NCI-H2227 (cell line): ENCODE data around the gene BSN.

Source experiments
- DNase-seq: peaks from one replicate; lab custom pipeline; 2025; ENCODE audit not compliant: unreplicated experiment; lab: John Stamatoyannopoulos, UW

BSN gene, protein sequence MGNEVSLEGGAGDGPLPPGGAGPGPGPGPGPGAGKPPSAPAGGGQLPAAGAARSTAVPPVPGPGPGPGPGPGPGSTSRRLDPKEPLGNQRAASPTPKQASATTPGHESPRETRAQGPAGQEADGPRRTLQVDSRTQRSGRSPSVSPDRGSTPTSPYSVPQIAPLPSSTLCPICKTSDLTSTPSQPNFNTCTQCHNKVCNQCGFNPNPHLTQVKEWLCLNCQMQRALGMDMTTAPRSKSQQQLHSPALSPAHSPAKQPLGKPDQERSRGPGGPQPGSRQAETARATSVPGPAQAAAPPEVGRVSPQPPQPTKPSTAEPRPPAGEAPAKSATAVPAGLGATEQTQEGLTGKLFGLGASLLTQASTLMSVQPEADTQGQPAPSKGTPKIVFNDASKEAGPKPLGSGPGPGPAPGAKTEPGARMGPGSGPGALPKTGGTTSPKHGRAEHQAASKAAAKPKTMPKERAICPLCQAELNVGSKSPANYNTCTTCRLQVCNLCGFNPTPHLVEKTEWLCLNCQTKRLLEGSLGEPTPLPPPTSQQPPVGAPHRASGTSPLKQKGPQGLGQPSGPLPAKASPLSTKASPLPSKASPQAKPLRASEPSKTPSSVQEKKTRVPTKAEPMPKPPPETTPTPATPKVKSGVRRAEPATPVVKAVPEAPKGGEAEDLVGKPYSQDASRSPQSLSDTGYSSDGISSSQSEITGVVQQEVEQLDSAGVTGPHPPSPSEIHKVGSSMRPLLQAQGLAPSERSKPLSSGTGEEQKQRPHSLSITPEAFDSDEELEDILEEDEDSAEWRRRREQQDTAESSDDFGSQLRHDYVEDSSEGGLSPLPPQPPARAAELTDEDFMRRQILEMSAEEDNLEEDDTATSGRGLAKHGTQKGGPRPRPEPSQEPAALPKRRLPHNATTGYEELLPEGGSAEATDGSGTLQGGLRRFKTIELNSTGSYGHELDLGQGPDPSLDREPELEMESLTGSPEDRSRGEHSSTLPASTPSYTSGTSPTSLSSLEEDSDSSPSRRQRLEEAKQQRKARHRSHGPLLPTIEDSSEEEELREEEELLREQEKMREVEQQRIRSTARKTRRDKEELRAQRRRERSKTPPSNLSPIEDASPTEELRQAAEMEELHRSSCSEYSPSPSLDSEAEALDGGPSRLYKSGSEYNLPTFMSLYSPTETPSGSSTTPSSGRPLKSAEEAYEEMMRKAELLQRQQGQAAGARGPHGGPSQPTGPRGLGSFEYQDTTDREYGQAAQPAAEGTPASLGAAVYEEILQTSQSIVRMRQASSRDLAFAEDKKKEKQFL (N-terminal part only)

DNA sequence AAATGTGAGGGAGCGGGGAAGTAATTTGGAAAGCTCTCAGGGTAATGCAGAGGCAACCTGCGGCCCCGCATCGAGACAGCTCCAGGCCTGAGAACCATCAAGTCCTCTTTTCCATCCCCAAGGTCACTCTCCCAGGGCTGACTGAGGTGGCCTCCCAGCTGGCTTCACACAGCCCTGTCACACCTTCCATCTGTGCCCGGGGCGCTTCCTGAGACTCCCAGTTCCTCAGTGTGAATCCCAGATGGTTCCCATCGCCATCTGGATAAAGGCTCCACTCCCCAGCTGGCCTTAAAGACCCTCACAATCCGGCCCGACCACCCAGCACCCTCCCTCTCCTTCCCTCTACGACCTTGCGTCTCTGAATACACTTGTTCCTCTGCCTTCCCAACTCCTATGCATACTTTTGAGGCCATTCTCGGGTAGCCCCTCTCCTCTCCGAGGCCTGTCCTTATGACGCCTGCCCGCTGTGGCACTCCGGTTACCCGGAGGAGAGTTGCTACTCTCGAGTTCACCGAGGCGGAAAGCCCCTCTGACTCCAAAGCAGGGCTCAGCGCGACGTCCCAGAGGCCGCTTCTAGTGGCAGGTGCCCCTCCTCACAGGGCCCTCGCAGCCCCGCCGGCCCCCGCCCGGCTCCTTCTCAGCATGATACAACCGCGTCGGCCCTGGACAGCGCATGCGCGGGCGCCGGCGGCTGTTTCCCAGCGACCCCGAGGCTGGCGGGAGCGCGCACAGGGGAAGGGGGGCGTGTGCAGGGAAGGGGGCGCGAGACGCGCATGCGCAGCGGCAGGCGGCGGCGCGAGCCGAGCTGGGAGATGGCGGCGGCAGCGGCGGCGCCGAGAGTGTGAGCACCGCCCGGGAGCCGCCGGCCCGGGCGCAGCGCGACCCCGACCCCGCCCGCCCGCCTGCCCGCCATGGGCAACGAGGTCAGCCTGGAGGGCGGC lies at the start of gene BSN:
Gene BSN, plus strand, starts transcription at position 786 of the 941 bp plus-strand sequence. Its CDS starts 126 bp downstream, at position 912.
- peak; percentile 95 for DNase-seq

DNA sequence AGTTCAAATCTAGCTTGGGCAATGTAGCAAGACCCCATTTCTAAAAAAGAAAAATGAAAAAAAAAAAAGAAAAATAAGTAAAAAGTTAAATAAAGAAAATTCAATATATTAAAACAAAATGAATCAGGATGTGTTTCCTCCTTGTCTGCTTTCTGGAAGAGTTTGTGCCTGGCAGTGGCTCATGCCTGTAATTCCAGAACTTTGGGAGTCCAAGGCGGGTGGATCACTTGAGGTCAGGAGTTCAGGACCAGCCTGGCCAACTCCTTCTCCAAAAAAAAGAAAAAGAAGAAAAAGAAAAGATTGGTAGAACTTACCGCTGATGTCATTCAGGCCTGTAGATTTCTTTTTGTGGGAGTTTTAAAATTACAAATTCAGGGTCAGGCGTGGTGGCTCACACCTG lies 47.4 kb upstream of the BSN start:
- no peak for DNase-seq

DNA sequence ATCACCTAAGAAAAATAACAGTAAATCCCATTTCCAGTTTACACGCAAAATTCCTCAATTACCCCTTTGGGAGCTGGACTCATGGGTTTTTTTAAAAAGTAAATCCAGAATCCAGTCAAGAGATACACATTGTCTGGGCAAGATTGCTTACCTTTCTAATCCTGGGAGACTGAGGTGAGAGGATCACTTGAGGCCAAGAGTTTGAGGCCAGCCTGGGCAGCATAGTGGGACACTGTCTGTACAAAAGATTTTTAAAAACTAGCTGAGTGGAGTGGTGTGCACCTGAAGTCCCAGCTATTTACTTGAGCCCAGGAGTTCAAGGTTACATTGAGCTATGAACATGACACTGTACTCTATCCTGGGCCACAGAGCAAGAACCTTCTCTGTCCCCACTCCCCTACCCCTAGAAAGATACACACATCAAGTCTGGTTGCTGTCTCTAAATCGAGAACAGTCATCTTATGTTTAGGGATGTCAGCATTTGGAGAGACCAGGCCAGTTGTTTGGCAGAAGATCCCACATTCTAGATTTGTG lies 45.2 kb upstream of the BSN start:
- DNase-seq = no peak

DNA sequence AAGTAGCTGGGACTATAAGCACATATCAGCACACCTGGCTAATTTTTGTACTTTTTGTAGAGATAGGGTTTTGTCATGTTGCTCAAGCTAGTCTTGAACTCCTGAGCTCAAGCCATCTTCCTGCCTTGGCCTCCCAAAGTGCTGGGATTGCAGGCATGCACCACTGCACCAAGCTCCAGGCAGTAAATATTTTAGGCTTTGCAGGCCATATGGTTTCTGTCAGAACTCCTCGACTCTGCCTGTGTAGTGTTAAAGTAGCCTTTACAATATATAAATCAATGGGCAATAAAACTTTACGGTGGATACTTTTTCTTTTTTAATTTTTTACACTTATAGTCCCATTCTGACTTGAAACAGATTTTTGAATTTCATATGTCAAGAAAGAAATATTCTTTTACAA lies 42.6 kb upstream of the BSN start:
- no peak for DNase-seq

DNA sequence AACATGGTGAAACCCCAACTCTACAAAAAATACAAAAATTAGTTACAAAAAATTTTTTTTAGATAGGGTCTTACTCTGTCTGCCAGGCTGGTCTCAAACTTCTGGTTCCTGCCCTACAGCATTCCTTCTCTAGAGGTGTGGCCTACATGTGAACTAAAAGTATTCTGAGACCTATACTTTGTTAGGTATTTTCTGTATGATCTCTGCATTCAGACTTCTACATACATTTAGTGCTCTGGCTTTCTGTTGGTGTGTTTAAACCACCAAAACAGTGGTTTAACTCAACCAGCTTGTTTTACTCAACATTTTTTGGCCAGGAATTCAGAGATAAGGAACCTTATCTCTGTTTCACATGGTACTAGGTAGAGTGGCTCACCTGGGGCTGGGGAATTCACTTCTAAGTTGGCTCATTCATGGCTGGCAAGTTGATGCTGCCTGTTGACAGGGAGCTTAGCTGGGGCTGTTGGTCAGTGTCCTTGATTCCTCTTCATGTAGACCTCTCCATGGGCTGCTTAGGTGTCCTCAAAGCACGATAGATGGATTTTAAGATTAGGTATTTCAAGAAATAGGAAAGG lies 41.4 kb upstream of the BSN start:
- no peak for DNase-seq

DNA sequence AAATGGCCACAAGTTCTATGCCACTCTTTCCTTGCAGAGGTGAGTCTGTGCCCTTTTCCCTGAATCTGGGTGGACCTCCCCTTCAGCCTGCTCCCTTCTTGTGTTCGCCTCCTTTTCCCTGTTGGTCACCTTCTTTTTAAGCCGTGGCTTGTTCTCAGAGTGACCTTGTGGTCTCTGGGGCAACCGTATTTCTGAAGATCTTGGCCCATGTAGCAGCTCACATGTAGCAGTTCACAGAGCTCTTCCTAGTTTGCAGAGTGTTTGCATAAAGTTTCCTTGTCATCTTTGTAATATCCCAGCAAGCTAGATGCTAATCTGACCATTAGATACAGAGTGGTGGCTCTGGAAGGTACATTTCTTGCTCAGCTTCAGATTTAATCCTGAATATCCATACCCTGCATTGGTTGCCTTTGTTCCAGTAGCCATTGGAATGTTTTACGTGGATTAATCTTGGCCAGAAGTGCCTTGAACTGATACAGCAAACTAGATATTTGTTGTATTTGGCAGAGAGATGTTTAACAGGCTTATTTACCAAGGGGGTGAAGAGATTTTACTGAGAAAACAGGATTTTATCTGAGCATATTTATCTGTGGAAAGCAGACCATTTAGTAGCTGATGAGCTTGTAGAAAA lies 40.7 kb upstream of the BSN start:
- DNase-seq = no peak

DNA sequence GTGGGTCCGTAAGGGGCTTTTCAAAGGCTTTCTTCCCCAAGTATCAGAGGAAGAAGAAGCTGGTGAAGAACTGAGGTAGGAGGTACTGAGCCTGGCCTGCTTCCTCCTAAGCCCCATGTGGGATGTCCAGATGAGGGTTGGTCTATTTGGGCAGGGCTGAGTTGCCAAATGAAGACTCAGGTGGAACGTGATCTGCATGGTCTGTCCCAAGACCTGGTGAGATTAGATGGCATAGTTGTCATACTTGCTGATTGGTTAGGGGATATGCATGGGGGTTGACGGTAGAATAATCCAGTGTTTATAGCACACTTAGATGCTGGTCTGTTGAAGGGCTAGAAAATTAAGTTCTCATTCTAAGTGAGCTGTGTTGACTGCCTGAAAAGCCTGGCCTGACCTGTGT lies 36.3 kb upstream of the BSN start:
- no peak for DNase-seq

DNA sequence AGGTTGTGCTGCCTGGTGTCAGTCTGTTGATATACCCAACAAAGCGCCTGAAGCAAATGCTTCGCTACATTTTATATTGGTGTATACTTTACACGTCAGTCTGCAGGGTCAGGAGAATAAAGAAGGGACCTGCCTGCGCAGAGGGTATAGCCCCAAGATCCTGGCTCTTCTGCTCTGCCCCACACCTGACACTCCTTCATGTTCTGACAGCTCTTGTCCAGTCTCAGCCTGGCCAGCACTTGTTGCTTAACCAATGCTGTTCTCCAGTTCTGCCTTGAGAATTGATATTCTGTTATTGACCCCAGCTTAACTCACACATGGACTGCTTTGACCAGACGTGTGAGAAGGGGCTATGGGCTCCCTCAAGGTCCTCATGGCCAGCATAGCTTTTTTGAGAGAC lies 35.8 kb upstream of the BSN start:
- DNase-seq = no peak

DNA sequence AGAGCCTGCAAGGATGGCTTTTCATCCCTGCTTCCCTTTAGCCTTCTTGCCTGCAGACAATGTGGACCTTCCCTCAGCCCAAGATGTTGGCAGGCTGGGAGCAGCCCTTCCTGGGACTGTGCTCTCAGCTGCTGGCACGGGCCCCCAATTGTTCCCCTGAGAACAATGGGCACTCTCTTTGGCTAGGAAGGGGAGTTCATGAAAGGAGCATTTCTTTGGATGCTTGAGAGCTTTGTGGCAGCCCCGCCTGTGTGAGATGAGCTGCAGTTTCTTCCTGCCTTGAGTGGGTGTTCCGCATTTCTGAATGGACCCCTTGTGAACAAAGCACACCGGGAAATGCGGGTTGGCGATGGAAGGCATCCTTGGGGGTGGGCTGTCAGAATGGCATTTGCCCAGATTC lies 35.0 kb upstream of the BSN start:
- no peak for DNase-seq

DNA sequence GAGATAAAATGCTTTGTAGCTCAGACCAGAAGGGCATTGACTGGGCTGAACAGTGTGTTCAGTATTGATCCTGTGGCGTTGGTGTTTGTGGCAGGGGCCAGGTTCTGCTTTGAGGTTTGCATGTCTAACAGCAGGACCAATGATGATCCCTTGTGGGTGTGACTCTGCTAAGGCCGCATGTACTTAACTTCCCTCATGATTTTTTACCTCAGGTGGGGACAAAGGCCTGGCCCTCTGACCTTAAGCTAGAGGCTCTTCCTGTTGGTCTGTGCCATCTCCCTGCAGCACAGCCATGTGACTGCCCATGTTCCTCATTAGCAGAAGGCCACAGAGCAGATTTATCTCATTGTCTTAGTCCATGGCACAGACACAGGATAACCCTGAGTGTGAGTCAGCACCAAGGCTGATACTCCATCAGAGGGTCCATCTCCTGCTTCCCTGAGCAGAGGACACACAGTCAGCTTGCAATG lies 34.3 kb upstream of the BSN start:
- no peak for DNase-seq

DNA sequence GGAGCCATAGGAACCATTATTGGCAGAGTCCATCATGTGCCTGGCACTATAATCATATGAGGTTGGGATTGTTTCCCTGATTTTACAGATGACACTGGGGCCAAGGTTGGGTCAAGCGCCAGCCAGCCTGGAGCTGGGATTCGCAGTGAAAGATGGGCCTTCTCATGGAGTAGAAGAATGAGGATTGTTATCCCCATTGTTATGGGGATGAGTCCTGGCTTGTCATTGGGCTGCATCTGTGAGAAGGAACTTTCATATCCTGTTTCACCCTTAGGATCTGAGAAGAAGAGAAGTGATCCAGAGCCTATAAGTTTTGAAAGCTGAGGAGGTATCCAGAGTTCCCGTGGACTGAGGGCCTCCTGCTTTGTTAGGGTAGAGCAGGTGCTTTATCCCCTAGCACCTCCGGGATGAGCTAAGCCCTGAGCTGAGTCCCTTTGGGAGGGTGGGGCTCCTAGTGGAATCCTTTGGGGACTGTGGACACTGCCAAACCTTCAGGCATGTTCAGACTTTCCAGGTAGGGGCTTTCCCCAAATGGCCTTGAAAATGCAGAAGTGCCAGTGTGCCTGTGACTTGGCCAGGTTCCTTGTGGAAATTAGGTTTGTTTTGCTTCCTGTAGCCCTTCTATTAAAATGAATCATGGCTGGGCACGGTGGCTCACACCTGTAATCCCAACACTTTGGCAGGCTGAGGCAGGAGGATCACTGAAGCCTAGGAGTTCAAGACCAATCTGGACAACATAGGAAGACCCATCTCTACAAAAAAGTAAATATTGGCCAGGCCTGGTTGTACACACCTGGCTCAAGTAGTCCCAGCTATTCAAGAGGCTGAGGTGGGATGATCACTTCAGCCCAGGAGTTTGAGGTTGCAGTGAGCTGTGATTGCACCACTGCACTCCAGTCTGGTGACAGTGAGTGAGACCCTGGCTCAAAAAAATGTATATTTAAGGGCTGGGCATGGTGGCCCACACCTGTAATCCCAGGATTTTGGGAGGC lies 30.2 kb upstream of the BSN start:
- no peak for DNase-seq

DNA sequence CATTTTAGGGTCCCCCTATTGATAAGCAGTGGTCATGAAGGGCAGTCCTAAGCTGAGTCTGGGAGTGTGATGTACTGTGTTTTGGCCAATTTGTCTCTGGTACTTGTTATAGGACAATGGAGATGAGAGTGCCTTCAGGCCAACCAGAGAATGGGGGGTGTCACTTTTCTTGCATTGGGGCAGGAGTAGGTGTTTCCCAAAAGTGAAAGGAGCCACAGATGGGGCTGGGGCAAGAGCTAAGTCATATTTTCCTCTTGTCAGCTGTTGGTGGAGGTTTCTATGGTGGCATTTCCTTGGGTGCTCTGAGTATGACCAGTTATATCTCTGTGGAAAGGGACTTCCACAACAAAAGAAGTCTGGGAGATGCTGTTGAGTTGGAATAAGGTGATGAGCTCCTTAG lies 24.7 kb upstream of the BSN start:
- no peak for DNase-seq

DNA sequence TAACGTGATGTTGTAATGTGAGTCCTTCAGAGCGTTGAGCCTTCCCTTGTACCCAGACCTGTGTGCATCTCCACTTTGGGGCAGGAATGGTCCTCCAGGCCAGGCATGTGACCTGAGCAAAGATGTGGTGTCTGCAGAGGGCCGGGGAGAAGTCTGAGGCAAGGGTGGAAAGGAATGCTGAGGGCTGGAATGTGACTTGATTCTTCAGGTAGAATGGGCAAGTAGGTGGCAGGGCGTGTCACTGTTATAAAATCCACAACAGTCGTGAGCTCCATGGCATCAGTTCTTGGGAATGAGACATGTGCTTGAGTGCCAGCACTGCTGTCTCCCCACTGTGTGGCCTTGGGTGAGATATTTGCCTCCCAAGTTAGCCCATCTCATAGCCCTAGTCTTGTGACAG lies 24.0 kb upstream of the BSN start:
- DNase-seq = no peak

DNA sequence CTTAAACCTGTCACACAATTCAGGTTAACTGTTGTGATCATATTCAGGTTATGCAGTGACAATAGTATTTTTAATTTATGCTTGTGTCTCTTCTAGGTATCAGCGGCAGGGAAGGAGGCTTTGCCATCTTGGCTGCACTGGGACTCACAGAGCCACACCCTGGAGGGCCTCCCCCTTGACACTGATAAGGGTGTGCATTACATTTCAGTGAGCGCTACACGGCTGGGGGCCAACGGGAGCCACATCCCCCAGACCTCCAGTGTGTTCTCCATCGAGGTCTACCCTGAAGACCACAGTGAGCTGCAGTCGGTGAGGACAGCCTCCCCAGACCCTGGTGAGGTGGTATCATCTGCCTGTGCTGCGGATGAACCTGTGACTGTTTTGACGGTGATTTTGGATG lies 23.6 kb upstream of the BSN start:
- DNase-seq = no peak

DNA sequence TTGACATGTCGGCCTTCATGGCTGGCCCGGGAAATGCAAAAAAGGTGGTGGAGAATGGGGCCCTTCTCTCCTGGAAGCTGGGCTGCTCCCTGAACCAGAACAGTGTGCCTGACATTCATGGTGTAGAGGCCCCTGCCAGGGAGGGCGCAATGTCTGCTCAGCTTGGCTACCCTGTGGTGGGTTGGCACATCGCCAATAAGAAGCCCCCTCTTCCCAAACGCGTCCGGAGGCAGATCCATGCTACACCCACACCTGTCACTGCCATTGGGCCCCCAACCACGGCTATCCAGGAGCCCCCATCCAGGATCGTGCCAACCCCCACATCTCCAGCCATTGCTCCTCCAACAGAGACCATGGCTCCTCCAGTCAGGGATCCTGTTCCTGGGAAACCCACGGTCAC lies 23.1 kb upstream of the BSN start:
- no peak for DNase-seq

DNA sequence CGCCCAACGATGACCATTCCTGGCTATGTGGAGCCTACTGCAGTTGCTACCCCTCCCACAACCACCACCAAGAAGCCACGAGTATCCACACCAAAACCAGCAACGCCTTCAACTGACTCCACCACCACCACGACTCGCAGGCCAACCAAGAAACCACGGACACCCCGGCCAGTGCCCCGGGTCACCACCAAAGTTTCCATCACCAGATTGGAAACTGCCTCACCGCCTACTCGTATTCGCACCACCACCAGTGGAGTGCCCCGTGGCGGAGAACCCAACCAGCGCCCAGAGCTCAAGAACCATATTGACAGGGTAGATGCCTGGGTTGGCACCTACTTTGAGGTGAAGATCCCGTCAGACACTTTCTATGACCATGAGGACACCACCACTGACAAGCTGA lies 22.6 kb upstream of the BSN start:
- no peak for DNase-seq

DNA sequence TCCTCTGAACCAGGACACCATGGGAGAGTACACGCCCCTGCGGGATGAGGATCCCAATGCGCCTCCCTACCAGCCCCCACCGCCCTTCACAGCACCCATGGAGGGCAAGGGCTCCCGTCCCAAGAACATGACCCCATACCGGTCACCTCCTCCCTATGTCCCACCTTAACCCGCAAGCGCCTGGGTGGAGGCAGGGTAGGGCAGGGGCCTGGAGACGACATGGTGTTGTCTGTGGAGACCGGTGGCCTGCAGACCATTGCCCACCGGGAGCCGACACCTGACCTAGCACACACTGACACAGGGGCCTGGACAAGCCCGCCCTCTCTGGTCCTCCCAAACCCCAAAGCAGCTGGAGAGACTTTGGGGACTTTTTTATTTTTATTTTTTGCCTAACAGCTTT lies 21.2 kb upstream of the BSN start:
- DNase-seq = no peak
